DOHH2 (cell line): Measurements from ENCODE around the gene INSC.
A peak's percentile ranks its signal among the peaks of the same experiment; 100 is the strongest.

Experiments used
- H3F3A ChIP-seq: fragments of 200-600 bp; sonication (generic), shearing (Covaris generic); 2 replicates; pipeline ENCODE4 v1.6.0; 2016; ENCODE audit warnings: antibody characterized with exemption, mild to moderate bottlenecking; ENCODE audit not compliant: control insufficient read depth, insufficient read depth
- H3K27ac ChIP-seq: fragments of 200-600 bp; sonication (generic); 2 replicates; pipeline ENCODE4 v1.5.1; 2014; ENCODE audit warnings: low read depth, mild to moderate bottlenecking, low read length, moderate library complexity
- H3K27me3 ChIP-seq: fragments of 200-600 bp; sonication (generic); 2 replicates; pipeline ENCODE4 v1.6.1; 2014; ENCODE audit warnings: mild to moderate bottlenecking, low read length, mixed read lengths; ENCODE audit not compliant: control insufficient read depth
- H3K36me3 ChIP-seq: fragments of 200-600 bp; sonication (generic); 2 replicates; pipeline ENCODE4 v1.6.1; 2014; ENCODE audit warnings: mild to moderate bottlenecking, low read length, moderate library complexity, mixed read lengths; ENCODE audit not compliant: control insufficient read depth
- H3K4me1 ChIP-seq: fragments of 200-600 bp; sonication (generic); 2 replicates; pipeline ENCODE4 v1.6.1; 2014; ENCODE audit warnings: mild to moderate bottlenecking, low read length, mixed read lengths; ENCODE audit not compliant: control insufficient read depth
- H3K4me2 ChIP-seq: fragments of 200-600 bp; sonication (generic); 2 replicates; pipeline ENCODE4 v1.6.0; 2014; ENCODE audit warnings: mild to moderate bottlenecking, low read length, moderate library complexity
- H3K4me3 ChIP-seq: fragments of 200-600 bp; sonication (generic); 2 replicates; pipeline ENCODE4 v1.5.1; 2014; ENCODE audit warnings: mild to moderate bottlenecking, low read length, mixed read lengths
- H3K79me2 ChIP-seq: fragments of 200-600 bp; sonication (generic); 2 replicates; pipeline ENCODE4 v1.6.1; 2014; ENCODE audit warnings: mild to moderate bottlenecking, low read length, mixed read lengths; ENCODE audit not compliant: control insufficient read depth
- H3K9me2 ChIP-seq: fragments of 200-600 bp; sonication (generic); replicated peaks from 2 replicates; pipeline ENCODE4 v1.6.1; 2014; ENCODE audit warnings: mild to moderate bottlenecking, low read length, mixed read lengths; ENCODE audit not compliant: control insufficient read depth
- H3K9me3 ChIP-seq: fragments of 200-600 bp; sonication (generic); 2 replicates; pipeline ENCODE4 v1.6.1; 2014; ENCODE audit warnings: antibody characterized with exemption, low read length, mixed read lengths; ENCODE audit not compliant: control insufficient read depth, insufficient read depth
- H4K20me1 ChIP-seq: fragments of 200-600 bp; sonication (generic); 2 replicates; pipeline ENCODE4 v1.6.0; 2014; ENCODE audit warnings: low read depth, mild to moderate bottlenecking, antibody characterized with exemption, low read length, moderate library complexity; ENCODE audit not compliant: control insufficient read depth, insufficient read depth
- CTCF ChIP-seq: fragments of 200-600 bp; sonication (generic); IDR thresholded peaks from one replicate; pipeline ENCODE4 v1.5.1; 2014; ENCODE audit warnings: antibody characterized with exemption, mild to moderate bottlenecking, low read depth, low read length; ENCODE audit not compliant: poor library complexity, severe bottlenecking
- EZH2phosphoT487 ChIP-seq: fragments of 200-600 bp; sonication (generic); IDR thresholded peaks from 2 replicates; pipeline ENCODE4 v1.6.1; 2017; ENCODE audit warnings: borderline replicate concordance, mild to moderate bottlenecking, antibody characterized with exemption, low read length, moderate library complexity, mixed read lengths

Gene INSC

GRCh38 chr11:15233371-15234165 is 118.8 kb downstream of the INSC start:
- Histone ChIP-seq H3K4me1 (peaks cover 9% of the 10 kb centered on the region), H3K79me2 (no peaks in the 10 kb centered on the region), H3K4me3 (no peak overlapping the region), H3K36me3 (no peaks in the 10 kb centered on the region), H3K4me2 (peak overlapping the region; percentile 38; the same call in 1 of the 2 replicates), H3F3A (no peaks in the 10 kb centered on the region), H3K27ac (no peak overlapping the region), H3K9me3 (no peaks in the 10 kb centered on the region), H4K20me1 (no peaks in the 10 kb centered on the region), H3K27me3 (no peaks in the 10 kb centered on the region), H3K9me2 (no peaks in the 10 kb centered on the region)
- TF ChIP-seq CTCF (no peak), EZH2phosphoT487 (no peak)

GRCh38 chr11:15234796-15235195 is 120.1 kb downstream of the INSC start:
- H3K4me2 ChIP-seq: no peak overlapping the region
- H3K27ac ChIP-seq: no peak overlapping the region
- TF ChIP-seq CTCF (no peak), EZH2phosphoT487 (no peak)
- H3K36me3 ChIP-seq: no peaks in the 10 kb centered on the region
- H3K9me2 ChIP-seq: no peaks in the 10 kb centered on the region
- H3K4me3 ChIP-seq: no peak overlapping the region
- peaks cover 9% of the 10 kb centered on the region for H3K4me1 ChIP-seq
- H4K20me1 ChIP-seq: no peaks in the 10 kb centered on the region
- H3K27me3 ChIP-seq: no peaks in the 10 kb centered on the region
- no peaks in the 10 kb centered on the region for H3K9me3 ChIP-seq
- H3F3A ChIP-seq: no peaks in the 10 kb centered on the region
- H3K79me2 ChIP-seq: no peaks in the 10 kb centered on the region

- H3F3A ChIP-seq: no peaks in the 10 kb centered on the region
- no peaks in the 10 kb centered on the region for H3K27me3 ChIP-seq
- no peak overlapping the region for H3K27ac ChIP-seq
Observed at GRCh38 chr11:15236559-15236958, 121.8 kb downstream of the INSC start.

More at GRCh38 chr11:15236559-15236958, 121.8 kb downstream of the INSC start:
- H3K36me3 ChIP-seq: no peaks in the 10 kb centered on the region
- no peaks in the 10 kb centered on the region for H3K79me2 ChIP-seq
- peaks cover 9% of the 10 kb centered on the region for H3K4me1 ChIP-seq
- H3K4me3 ChIP-seq: no peak overlapping the region
- H3K4me2 ChIP-seq: no peak overlapping the region
- H3K9me3 ChIP-seq: no peaks in the 10 kb centered on the region
- no peaks in the 10 kb centered on the region for H4K20me1 ChIP-seq
- no peak for TF ChIP-seq EZH2phosphoT487
- no peak for TF ChIP-seq CTCF
- no peaks in the 10 kb centered on the region for H3K9me2 ChIP-seq
